Bone marrow (tissue), 2 donors: ENCODE results near the gene PRR33.
A peak's percentile ranks its signal among the peaks of the same experiment; 100 is the strongest.

Experiments used
- DNase-seq, 2 donors: peaks; one replicate each; lab custom pipeline; 2025; lab: John Stamatoyannopoulos, UW

PRR33 gene

DNA sequence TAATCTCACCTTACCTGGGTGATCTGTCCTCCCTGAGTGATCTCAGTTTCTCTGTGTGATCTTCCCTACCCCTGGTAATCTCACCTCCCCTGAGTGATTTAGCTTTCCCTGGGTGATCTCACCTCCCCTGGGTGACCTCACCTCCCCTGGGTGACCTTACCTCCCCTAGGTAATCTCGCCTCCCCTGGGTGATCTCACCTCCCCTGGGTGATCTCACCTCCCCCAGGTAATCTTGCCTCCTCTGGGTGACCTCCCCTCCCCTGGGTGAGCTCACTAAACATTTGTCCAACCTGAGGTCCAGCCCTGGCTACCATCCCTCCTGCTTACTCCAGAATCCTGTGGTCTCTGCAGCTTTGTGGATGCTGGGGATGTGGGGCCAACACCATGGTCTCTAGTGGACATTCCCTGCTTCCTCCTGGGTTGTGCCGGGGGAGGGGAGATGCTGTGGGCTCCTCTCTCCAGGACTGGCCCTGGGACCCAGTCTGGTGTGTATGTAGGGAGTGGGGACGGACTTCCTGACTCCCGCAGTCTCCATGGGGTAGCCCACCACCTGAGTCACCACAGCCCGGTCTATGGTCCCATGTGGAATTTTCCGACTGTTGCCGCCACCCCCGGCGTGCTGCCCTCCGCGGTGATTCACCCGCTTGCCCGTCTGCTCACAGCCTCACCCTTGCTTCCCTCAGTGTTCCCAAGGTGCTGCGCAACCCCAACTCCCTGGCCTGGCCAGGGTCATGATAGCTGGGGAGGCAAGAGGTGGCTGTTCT is 28.9 kb downstream of the PRR33 start:
- no peak for DNase-seq

DNA sequence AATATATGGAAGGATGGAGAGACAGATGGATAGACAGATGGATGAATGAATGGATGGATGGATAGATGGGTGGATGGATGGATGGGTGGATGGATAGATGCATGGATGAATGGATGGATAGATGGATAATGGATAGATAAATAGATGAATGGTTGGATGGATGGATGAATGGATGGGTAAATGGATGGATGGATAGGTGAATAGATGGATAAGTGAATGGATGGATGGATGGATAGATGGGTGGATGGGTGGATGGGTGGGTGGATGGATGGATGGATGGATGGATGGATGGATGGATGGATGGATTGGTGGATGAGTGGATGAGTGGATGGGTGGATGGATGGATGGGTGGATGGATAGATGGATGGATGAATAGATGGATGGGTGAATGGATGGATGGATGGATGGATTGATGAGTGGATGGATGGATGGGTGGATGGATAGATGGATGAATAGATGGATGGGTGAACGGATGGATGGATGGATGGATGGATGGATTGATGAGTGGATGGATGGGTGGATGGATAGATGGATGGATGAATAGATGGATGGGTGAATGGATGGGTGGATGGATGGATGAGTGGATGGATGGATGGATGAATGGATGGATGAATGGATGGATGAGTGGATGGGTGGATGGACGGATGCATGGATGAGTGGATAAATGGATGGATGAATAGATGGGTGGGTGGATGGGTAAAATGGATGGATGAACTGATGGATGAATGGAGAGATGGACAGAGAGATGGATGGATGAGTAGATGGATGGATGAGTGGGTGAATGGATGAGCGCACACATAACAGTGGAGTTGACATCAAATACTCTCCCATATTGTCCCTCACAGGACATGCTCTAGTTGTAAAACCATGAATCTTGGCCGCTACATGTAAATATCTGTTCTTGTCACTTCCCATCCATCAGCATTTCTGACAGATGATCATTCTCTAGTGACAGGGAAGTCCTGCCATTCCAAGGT is 30.0 kb downstream of the PRR33 start:
- DNase-seq: no peak

DNA sequence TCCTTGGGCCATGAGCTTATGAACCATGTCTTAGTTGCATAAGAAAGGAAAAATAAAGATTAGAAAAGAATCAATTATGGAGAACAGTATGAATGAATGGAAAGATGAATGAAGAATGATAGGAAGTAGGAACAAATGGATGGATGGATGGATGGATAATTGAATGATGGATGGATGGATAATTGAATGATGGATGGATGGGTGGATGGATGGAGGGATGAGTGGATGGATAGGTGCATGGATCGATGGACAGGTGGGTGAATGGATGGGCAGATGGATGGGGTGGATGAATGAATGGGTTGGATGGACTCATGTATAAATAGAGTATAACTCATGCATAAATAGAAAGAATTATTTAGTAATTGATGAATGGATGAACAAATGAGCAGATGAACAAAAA is 31.6 kb downstream of the PRR33 start:
- no peak for DNase-seq

GRCh38 chr11:1859004-1859403 is 32.7 kb downstream of the PRR33 start:
- DNase-seq: no peak

DNA sequence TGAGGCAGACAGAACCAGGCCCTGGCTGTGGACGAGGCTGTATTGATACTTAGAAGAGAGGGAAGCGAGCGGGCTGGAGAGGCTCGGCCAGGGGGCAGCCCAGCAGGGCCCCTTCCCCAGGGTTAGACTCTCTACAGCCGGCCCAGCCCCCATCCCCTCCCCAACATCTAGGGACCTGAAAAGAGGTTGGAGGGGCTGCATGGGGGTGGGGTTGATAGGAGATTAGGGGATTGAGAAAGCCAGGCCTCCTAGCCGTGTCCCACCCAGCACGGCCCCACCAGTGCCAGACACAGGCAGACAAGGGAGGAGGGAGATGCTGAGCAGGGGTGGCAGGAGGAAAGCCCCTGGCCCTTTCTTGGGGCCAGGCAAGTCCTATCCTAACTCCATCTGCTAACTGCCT is 33.1 kb downstream of the PRR33 start:
- DNase-seq: no peak

DNA sequence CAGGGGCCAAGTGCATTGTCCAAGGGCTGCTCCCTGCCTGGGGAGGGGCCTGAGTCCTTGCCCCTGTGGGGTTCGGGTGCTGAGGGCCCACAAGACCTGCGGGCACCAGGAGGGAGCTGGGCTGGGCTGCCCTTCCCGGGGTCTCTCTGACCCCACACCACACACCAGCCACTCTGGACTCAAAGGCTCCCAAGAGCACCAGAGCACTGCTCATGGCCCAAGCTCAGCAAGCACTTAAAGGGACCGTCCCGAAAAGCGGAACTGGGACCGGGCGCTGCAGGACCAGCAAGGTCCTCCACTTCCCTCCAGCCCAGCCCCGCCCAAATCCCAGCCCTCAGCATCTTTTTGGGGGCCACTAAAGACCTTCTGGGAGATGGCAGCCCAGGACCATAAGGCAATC is 33.5 kb downstream of the PRR33 start:
- DNase-seq: no peak

- no peak for DNase-seq
These were observed 34.6 kb downstream of the PRR33 start for GRCh38 chr11:1857064-1857463.

DNA sequence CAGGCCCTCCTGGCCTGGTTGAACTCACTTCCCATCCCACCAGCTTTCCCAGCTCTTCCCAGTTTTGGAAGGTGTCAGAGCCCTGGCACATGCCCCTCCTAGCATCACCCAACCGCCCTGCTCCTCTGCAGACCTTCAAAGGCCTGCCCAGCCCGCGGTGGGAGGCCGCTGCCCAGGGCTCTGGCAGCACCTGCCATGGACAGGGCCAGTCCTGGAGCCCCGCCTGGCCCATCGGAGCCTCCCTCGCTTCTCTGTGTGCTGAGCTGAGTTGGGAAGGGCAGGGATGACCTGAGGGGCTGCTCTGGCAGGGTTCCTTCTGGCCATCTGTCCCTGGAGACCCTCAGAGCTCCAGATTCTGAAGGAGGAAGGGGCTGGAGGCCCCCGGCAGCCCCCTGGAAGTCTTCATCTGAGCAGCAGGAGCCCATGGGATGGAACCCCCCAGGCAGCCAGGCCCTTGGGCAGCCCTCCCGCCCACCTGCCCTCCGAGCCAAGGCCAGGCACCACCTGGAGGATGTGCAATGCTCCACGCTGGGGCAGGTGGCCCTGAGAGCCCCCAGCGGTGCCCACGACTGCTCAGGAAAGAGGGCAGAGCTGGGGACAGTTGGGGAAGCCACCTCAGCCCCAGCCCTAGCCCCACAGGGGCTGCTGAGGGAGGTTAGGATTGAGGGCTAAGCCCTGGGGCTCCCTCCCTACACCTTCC is 35.2 kb downstream of the PRR33 start:
- no peak for DNase-seq

DNA sequence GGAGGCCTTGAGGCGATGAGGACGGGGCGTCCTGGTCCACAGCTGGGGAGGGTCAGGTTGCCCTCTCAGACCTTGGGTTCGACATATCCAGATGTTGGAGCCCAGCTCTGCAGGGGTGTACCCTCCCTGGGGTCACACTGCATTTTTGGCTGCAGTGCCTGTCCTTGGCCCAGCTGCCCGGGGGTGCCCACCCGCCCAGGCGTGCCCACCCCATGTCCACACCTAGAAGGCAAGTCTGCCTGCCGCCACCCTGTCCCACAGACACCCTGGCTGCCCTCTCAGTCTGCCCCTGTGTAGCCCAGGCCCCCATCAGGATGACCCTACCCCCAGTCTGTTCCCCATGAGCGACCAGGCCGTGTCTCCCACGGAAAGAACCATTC is 35.8 kb downstream of the PRR33 start:
- DNase-seq: no peak

- no peak for DNase-seq
These were observed 36.5 kb downstream of the PRR33 start for GRCh38 chr11:1854949-1855885.

GRCh38 chr11:1854132-1854948 is 37.4 kb downstream of the PRR33 start:
- DNase-seq: no peak

DNA sequence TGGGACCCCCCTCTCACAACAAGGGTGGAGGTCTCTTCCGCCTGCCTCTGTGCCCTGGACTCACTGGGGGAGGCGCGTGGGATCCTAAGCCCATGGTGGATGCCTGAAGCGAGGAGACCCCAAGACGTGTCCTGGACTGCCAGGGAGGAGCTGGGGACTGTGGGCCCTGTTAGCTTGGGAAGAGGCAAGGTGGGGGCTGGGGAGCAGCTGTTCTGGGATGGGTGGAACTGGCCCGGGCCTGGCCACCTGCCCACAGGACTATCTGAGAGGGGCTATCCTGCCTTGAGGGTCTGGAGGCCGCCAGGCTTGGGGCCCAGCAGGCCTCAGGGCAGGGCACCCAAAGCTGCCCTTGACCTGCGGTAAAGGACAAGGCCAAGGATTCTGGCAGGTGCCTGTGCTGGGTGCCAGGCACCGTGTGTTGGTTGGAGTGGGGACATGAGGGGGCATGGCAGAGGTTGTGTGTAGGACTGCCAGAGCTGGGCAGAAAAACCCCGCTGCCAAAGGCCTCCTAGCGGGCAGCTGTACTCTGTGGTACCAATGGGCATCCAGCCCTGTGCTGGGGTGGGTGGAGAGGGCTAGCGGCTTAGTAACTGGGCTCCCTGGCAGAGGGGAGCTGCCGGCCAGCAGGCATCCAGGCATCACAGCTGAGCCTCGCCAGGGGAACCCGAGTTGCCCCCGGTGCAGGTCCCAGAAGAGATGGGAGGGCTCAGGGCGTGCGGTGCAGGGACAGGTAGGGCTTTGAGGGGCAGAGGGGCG is 38.1 kb downstream of the PRR33 start:
- DNase-seq: no peak

DNA sequence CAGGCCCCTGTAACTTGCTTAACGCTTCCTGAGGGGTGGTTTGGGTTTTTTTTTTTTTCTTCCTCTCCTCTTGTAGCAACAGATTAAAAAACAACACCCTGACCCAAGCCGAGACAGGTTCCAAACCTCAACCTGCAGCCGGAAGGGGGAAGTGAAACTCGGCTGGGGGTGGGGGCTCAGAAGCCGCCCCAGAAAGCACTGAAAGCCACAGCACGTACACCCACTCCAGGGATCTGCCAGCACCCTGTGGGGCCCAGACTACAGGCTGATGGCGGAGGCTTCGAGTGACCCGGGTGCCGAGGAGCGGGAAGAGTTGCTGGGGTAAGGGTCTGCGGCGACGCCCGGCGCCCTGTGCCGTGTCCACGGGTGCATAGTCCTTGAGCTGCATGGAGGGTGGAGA is 38.8 kb downstream of the PRR33 start, which contains the start of gene LSP1:
Gene LSP1 (plus strand): TSS at position 208 of the 400 bp plus-strand sequence. CDS start 61 bp downstream, at position 269.
- peak; percentile 36 to 42 for DNase-seq

DNA sequence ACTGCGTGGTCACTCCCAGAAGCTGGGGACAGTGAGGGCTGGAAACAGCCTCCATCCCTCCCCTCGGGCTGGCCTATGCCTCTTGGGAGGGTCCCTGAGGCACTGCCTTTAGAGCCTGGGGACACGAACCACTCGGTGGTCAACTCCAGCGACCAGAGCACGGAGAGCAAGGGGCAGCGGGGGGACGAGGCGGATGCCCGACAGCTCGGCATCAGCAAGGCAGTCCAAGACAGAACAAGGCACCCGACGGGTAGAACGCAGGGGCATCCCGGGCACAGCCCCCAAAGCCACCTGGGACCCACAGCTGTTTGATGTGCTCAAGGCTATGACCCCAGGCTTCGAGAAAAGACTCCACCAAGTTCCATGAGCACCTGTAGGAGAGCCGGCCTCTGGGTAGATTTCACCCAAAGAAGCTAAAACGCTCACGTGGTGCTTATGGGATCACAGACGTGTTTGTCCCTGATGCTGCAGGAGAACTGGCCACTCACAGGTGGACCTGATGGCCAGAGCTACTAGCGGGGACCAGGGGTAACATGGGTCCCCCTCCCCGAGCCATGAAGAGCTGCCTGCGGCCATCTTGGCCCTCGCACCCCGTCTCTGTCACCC is 39.3 kb downstream of the PRR33 start:
- DNase-seq: no peak

GRCh38 chr11:1851468-1852180 is 40.1 kb downstream of the PRR33 start:
- no peak for DNase-seq

DNA sequence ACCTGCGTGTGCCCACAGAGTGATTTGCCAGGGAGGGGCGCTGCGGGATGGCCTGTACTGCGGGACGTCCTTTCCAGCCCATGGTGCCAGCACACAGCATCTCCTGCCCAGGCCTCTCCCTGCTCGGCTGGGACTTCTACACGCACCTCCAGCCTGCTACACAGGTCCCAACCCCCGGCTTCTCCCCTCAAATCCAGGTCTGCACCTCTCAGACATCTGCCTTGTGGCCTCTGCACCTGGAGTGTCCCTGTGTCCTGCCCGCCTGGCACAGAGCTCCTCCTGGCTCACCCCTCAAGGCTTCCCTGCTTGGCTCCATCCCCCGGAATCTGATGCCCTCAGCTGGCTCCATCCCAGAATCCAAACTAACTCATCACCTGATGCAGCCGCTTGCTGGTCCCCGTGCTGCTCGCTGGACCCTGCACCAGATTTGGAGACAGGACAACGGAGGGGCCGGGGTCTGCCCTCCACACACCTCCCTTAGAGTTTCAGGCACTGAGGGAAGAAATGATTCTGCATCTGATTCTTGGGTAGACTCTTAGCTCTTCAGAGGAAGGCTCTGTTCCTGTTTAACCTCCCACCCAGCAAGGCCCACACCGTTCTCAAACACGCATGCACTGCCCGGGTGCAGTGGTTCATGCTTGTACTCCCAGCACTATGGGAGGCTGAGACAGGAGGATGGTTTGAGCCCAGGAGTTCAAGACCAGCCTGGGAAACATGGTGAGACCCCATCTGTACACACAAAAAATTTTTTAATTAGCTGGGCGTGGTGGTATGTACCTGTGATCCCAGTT is 42.9 kb downstream of the PRR33 start:
- DNase-seq: no peak

GRCh38 chr11:1847926-1848639 is 43.6 kb downstream of the PRR33 start:
- DNase-seq: no peak
